H1 (cell line): Measurements from ENCODE around the gene MBIP. TPM values are rescaled to one million over a fixed set of nuclear protein-coding genes. Genes with fewer than 3 reads are reported as not detected.

Experiments used
- CHD7 ChIP-seq: fragments of 300-600 bp; sonication (generic); IDR thresholded peaks from 2 replicates; pipeline ENCODE4 v1.7.1; 2012; ENCODE audit warnings: low read length, moderate library complexity, mild to moderate bottlenecking, inconsistent platforms; ENCODE audit not compliant: insufficient replicate concordance
- SIRT6 ChIP-seq: IDR thresholded peaks from one replicate; pipeline ENCODE4 v1.7.1; 2012; ENCODE audit warnings: low read length, inconsistent platforms
- polyA plus RNA-seq, 7 experiments: library from polyadenylated mRNA; depleted of rRNA in 3 of 7; stranded (reverse) in 5 of 7; unstranded in 2 of 7; fragments of >200 nt in 5 of 7; fragments of 200-250 nt in 2 of 7; gene quantifications; 1 replicate in 5 of 7; 2 replicates in 1 of 7; 4 replicates in 1 of 7; pipeline versions ENCODE4 v1.2.1 to v1.2.3, GENCODE V29; 2011 to 2013; ENCODE audit warnings: missing spikeins in 2 of 7, mixed read lengths in 2 of 7
- total RNA-seq: library from RNA; stranded (reverse); fragmentation: NEBNext Ultra II Directional; extraction: Animal tissue kit (Norgen Biotek cat#: 25700); gene quantifications from 2 replicates; pipeline ENCODE4 v1.2.1, GENCODE V29; 2021

MBIP gene
- total and polyA plus RNA-seq, 2 of the 8 experiments (the other 6 are each of a cell fraction or from before 2014, with no cell fraction given): 15.0 to 27.4 TPM

GRCh38 chr14:36319899-36320199 is 588 bp downstream of the MBIP start (continued):
- no peak for TF ChIP-seq CHD7
- TF ChIP-seq SIRT6: no peak
